Glomerular endothelial cell (primary cell): ENCODE results near the gene SMG6. TPM values are rescaled to one million over a fixed set of nuclear protein-coding genes. Genes with fewer than 3 reads are reported as not detected.
"Not testable (repeated sequence)": the region's sequence is repeated elsewhere in the genome, so short reads cannot be mapped to it uniquely, and the experiment has no call there.

Experiments used
- DNase-seq: peaks from one replicate; pipeline ENCODE4 v3.0.0-alpha.2; 2011; ENCODE audit warnings: low read depth, low spot score; ENCODE audit errors: extremely low read depth
- total RNA-seq: library from RNA; depleted of rRNA; stranded (reverse); fragments of >200 nt; gene quantifications from 2 replicates; pipeline ENCODE4 v1.2.3, GENCODE V29; 2015

The SMG6 gene
- total RNA-seq, 1 donor from 2014 or later, result 46.4 TPM

- no peak for DNase-seq
Measured at GRCh38 chr17:2264067-2264860, 39.3 kb downstream of the SMG6 start.

GRCh38 chr17:2263183-2264066 lies 40.2 kb downstream of the SMG6 start:
- DNase-seq, result no peak

GRCh38 chr17:2262135-2262587 lies 41.4 kb downstream of the SMG6 start:
- DNase-seq, result no peak

- no peak for DNase-seq
Measured at GRCh38 chr17:2259769-2260536, 43.6 kb downstream of the SMG6 start.

GRCh38 chr17:2258830-2259229 lies 44.8 kb downstream of the SMG6 start:
- DNase-seq, result not testable (repeated sequence)

DNA sequence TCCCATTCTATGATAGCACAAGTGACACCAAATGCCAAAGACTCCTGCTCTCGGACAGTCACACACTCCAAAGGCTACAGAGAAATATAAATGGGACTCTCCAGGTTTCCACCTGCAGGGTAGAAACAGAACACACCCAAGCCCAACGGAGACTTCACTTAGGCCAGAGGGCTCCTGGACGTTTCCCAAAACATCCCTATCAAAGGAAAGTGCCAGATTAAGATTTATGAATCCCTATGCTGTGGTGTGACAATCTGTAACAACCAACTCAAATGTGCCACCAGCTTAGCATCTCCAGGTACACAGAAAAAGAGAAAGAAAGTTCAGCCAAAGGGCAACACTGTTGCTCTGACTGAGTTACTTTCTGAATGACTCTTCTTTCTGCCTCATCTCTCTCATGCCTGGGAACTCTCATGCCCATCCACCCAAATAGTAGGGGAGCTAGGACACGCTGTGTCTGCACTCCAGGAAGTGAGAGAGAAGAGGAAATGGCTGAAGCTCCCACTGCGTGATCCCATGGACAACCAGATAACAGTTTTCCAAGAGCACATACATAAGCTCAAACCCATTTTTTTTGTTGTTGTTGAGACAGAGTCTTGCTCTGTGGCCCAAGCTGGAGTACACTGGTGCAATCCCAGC lies 49.7 kb downstream of the SMG6 start:
- no peak for DNase-seq

DNA sequence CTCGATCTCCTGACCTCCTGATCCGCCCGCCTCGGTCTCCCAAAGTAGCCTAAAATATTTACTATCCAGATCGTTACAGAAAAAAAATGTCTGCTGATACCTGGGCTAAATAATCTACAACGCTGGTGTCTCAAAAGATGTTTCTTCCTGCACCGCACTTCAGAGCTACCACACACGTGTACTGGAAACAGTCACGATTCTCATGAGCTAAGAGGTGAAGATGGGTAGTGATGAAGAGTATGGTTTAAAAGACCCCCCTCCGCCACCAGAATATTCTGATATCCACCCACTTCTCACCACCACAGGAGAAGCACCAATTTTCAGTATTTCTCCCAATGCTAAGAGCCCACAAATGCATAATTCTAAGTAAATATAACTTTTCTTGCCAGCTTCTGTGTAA lies 50.2 kb downstream of the SMG6 start:
- DNase-seq, result no peak

GRCh38 chr17:2251098-2251497 lies 52.5 kb downstream of the SMG6 start:
- DNase-seq, result no peak

DNA sequence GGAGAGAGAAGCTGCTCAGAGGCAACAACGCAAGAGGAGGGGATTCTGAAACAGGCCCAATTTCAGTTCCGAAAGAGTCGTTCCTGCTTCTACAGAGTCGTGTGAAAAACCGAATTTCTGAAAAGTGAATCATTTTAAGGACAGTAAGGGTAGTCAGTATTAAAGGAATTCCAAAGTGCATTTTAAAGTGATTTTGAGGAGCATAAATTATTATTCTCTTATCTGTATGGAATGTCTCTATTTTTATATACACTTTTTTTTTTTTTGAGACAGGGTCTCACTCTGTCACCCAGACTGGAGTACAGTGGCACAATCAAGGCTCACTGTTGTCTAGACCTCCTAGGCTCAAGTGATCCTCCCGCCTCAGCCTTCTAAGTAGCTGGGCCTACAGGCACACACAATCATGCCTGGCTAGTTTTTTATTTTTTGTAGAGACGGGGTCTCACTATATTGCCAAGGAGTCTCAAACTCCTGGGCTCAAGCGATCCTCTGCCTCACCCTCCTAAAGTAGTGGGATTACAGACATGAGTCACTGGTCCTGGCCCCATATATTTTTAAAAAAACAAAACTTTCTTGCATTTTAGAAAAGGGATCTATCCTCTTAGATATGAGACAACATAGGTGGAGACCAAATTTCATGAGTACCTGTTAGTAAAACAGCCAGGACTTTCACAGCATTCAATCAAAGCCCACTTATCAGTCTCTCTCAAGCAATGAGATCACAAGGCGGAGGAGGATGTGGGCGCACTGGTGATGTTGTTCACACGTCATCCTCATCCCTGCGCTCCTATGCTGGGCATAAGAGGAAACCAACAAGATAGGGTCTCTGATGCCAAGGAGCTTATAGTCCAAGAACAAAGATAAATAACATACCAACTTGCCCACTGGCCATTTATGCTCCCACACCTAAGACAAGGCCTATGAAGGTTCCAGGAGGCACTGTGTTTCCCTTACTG lies 53.2 kb downstream of the SMG6 start:
- no peak for DNase-seq

GRCh38 chr17:2247005-2247404 lies 56.6 kb downstream of the SMG6 start:
- no peak for DNase-seq

DNA sequence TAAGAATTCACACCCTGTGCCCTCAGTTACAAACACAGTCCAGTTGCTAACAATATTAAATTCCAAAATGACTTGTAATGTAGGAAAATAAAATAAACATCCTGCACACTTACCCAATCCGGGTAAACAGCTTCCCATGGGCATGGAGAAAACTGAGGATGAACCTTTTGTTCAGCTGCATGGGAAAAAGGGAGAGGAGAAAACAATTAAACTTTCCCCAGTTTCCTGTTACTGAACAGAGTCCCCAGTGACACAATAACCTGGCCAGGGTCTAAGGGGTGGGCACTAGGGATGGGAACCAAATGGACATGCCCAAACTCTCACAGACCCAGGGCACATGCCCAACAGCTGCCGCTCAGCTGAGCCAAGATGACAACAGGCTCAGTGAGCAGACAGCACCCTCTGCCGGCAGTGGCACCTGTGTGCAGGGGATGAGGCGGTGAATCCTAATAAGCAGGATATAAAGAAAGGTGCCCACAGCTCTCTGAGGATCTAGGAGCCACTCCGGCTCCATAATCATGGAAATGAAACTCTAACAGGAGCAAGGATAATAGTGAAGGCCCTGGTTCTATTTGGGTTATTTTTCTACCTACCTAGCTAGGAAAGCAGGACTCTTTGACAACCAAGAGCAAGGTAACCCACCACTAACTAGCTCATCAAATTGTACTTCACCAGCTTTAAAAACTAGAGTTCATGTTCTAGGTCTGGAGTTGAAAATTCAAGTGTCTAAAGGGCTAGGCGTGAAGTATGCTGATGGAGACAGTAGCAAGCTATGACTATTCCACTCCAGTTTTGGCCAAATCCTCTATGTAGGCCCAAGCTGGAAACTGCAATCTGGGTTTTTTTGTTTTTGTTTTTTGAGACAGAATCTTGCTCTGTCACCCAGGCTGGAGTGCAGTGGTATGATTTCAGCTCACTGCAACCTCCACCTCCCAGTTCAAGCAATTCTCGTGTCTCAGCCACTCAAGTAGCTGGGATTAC lies 58.8 kb downstream of the SMG6 start:
- DNase-seq, result peak; percentile 61

DNA sequence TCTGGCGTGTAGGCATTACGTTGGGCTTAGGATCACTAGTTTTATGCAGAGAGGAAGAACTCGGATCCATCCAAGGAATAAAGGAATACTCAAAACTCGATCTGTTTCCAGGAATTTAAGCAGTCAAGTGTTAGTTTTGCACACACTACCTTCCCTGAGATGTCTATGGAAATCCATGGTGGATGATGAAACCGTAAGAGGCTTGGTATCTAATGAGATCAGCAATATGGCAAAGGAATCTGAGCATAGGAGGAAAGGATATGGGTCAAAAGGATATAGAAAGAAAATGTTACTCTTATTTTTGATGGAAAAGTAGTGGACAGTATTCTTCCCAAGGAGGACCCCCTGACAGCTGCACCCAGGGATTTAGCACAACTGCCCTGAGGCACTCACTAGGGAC lies 59.6 kb downstream of the SMG6 start:
- no peak for DNase-seq

DNA sequence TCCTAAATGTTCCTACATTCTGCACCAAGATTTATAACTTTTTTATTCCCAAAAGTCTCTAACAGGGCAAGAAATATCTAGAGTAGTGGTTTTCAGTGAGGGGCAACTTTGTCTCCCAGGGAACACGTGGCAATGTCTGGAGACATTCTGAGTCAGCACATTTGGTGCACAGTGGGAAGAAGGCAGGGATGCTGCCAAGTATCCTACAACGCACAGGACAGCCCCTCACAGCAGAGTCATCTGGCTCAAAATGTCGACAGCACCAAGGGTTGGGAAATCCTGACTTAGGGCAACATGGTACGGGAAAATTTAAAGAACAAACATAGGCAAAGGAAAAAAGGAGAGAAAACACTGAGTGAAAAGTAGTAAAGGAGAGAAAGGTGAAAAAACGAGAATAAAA lies 61.8 kb downstream of the SMG6 start:
- no peak for DNase-seq

GRCh38 chr17:2240541-2240940 lies 63.0 kb downstream of the SMG6 start:
- DNase-seq, result no peak

GRCh38 chr17:2239882-2240430 lies 63.6 kb downstream of the SMG6 start:
- peak; percentile 54 for DNase-seq

GRCh38 chr17:2239170-2239551 lies 64.4 kb downstream of the SMG6 start:
- DNase-seq, result no peak

- no peak for DNase-seq
Measured at GRCh38 chr17:2238432-2239169, 65.0 kb downstream of the SMG6 start.
